ENCODE data around the gene CPNE1. TPM values are rescaled to one million over a fixed set of nuclear protein-coding genes. Genes with fewer than 3 reads are reported as not detected.

The CPNE1 gene
- total RNA-seq, 2 donors from 2014 or later, result 238 to 441 TPM

DNA sequence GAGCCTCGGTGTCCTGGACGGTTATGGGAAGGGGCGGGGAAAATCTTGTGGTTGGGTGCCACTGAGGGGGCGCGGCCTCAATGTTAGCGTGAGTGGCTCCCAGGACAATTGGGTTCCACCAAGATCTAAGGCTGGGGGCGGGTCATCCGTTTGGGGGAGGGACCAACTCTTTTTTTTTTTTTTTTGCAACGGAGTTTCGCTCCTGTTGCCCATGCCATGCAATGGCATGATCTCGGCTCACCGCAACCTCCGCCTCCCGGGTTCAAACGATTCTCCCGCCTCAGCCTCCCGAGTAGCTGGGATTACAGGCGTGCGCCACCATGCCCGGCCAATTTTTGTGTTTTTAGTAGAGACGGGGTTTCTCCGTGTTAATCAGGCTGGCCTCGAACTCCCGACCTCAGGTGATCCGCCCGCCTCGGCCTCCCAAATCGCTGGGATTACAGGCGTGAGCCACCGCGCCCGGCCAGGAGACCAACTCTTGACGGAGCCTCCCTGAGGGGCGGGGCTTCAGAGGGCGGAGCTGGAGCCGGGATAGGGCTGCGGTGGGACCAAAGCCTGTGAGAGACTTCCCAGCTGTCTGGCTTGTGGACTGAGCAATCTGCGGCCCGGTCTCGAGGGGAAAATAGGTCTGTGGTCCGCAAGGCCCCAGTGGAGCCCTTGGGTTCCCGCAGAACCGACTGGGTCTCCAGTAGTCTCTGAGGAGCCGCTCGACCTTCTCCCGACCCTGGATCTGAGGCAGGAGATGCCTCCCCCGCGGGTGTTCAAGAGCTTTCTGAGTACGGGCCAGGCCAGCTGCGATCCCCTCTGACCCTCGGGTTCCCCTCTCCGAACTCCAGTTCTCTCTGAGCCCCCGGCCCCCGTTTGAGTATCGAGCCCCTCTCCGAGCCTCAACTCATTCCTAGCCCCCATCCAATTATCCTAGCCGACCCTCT is 48.0 kb downstream of the CPNE1 start:
- Histone ChIP-seq H3K27ac (ENCODE audit: low read depth, low read length) (no peak overlapping the region), H3K4me1 (ENCODE audit: control insufficient read depth, insufficient read depth, low read length) (no peaks in the 10 kb centered on the region), H3K36me3 (ENCODE audit: control insufficient read depth, insufficient read depth, low read length) (peaks cover 9% of the 10 kb centered on the region), H3K9me3 (ENCODE audit: control insufficient read depth, low read length) (no peaks in the 10 kb centered on the region), H3K27me3 (ENCODE audit: control insufficient read depth, insufficient read depth, low read length, poor library complexity, severe bottlenecking) (peaks cover 10% of the 10 kb centered on the region), H3K4me3 (ENCODE audit: low read length) (peak overlapping the region; percentile 81), H3K9ac (ENCODE audit: extremely low read depth, low read length, poor library complexity, severe bottlenecking) (no peak overlapping the region)
- no peaks in the 10 kb centered on the region for H3K36me3 Mint-ChIP-seq (ENCODE audit: low read depth)
- peak overlapping the region; percentile 96 for H3K27ac Mint-ChIP-seq
- WGBS, 2 experiments (ENCODE audit: insufficient coverage in 1 of 2, insufficient read length in 1 of 2), result 15 to 16% methylated on average over 29 to 57 of the region's 57 CpGs
- H3K4me3 Mint-ChIP-seq, result peak overlapping the region; percentile 70
- peak; percentile 100 for DNase-seq
- H3K27me3 Mint-ChIP-seq (ENCODE audit: insufficient read depth), result peaks cover 41% of the 10 kb centered on the region
- TF ChIP-seq, protein P1, sequence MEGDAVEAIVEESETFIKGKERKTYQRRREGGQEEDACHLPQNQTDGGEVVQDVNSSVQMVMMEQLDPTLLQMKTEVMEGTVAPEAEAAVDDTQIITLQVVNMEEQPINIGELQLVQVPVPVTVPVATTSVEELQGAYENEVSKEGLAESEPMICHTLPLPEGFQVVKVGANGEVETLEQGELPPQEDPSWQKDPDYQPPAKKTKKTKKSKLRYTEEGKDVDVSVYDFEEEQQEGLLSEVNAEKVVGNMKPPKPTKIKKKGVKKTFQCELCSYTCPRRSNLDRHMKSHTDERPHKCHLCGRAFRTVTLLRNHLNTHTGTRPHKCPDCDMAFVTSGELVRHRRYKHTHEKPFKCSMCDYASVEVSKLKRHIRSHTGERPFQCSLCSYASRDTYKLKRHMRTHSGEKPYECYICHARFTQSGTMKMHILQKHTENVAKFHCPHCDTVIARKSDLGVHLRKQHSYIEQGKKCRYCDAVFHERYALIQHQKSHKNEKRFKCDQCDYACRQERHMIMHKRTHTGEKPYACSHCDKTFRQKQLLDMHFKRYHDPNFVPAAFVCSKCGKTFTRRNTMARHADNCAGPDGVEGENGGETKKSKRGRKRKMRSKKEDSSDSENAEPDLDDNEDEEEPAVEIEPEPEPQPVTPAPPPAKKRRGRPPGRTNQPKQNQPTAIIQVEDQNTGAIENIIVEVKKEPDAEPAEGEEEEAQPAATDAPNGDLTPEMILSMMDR (conservative IDR thresholded peaks at IDR 0.05), result no peak
- H3K9me3 Mint-ChIP-seq, result no peaks in the 10 kb centered on the region
- peaks cover 8% of the 10 kb centered on the region for H3K4me1 Mint-ChIP-seq

DNA sequence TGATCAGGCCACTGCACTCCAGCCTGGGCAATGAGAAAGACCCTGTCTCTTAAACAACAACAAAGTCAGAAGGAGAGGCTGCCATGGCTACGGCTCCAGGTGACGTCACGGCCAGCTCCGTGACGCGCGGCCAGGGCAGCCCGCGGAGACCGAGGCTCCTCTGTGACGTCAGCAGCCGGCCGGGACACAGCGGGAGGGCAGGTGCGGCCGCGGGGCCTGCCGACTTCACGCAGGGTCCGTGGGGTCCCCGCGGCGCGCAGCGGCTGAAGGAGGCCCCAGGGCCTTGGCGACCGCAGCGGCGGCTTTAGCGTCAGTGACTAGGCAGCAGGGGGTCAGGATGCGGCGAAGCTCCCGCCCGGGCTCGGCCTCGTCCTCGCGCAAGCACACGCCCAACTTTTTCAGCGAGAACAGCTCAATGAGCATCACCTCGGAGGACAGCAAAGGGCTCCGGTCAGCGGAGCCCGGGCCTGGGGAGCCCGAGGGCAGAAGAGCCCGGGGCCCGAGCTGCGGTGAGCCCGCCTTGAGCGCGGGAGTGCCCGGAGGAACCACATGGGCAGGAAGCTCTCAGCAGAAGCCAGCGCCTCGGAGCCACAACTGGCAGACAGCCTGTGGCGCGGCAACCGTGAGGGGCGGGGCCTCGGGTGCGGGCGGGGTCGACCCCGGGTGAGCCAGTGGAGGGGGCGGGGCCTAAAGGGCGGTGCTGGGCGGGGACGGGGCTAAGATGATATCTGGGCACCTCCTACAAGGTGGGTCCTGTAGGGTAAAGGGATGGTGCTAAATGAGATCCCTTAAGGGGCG is 48.8 kb downstream of the CPNE1 start, which contains the start of gene SPAG4:
Gene SPAG4, plus strand, starts transcription at position 163 of the 798 bp plus-strand sequence. Its CDS starts 175 bp downstream, at position 338.
- Histone ChIP-seq H3K9me3 (ENCODE audit: control insufficient read depth, low read length) (no peaks in the 10 kb centered on the region), H3K4me1 (ENCODE audit: control insufficient read depth, insufficient read depth, low read length) (no peaks in the 10 kb centered on the region), H3K27ac (ENCODE audit: low read depth, low read length) (peak within 1 kb of the TSS; percentile 82), H3K36me3 (ENCODE audit: control insufficient read depth, insufficient read depth, low read length) (peaks cover under 1% of the 10 kb centered on the region), H3K27me3 (ENCODE audit: control insufficient read depth, insufficient read depth, low read length, poor library complexity, severe bottlenecking) (peaks cover 10% of the 10 kb centered on the region), H3K4me3 (ENCODE audit: low read length) (peak within 1 kb of the TSS; percentile 81), H3K9ac (ENCODE audit: extremely low read depth, low read length, poor library complexity, severe bottlenecking) (peak within 1 kb of the TSS; percentile 55)
- 2 to 3% methylated on average over 31 to 68 of the region's 68 CpGs for WGBS, 2 experiments (ENCODE audit: insufficient coverage in 1 of 2, insufficient read length in 1 of 2)
- TF ChIP-seq, protein P1 (conservative IDR thresholded peaks at IDR 0.05), result no peak
- H3K4me3 Mint-ChIP-seq, result peak within 1 kb of the TSS; percentile 70
- peak within 1 kb of the TSS; percentile 96 for H3K27ac Mint-ChIP-seq
- H3K27me3 Mint-ChIP-seq (ENCODE audit: insufficient read depth), result peaks cover 41% of the 10 kb centered on the region
- no peaks in the 10 kb centered on the region for H3K9me3 Mint-ChIP-seq
- no peak for DNase-seq
- peaks cover 8% of the 10 kb centered on the region for H3K4me1 Mint-ChIP-seq
- no peaks in the 10 kb centered on the region for H3K36me3 Mint-ChIP-seq (ENCODE audit: low read depth)

DNA sequence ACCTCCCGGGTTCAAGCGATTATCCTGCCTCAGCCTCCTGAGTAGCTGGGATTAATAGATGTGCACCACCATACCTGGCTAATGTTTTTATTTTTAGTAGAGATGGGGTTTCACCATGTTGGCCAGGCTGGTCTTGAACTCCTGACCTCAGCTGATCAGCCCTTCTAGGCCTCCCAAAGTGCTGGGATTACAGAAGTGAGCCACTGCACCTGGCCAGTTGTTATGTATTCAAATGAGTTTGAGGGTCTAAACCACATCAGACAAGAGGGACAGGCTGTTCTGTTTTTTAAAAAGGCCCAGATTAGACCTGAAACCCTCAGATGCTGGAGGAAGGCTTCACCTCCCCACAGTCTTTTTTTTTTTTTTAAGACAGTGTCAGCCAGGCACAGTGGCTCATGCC is 53.2 kb downstream of the CPNE1 start:
- H3K4me3 Mint-ChIP-seq, result no peak overlapping the region
- H3K4me1 ChIP-seq (ENCODE audit: control insufficient read depth, insufficient read depth, low read length), result no peaks in the 10 kb centered on the region
- no peak overlapping the region for H3K27ac ChIP-seq (ENCODE audit: low read depth, low read length)
- peaks cover 36% of the 10 kb centered on the region for H3K27me3 Mint-ChIP-seq (ENCODE audit: insufficient read depth)
- no peak overlapping the region for H3K4me3 ChIP-seq (ENCODE audit: low read length)
- no peaks in the 10 kb centered on the region for H3K4me1 Mint-ChIP-seq
- H3K36me3 ChIP-seq (ENCODE audit: control insufficient read depth, insufficient read depth, low read length), result no peaks in the 10 kb centered on the region
- H3K27me3 ChIP-seq (ENCODE audit: control insufficient read depth, insufficient read depth, low read length, poor library complexity, severe bottlenecking), result no peaks in the 10 kb centered on the region
- DNase-seq, result no peak
- H3K9me3 ChIP-seq (ENCODE audit: control insufficient read depth, low read length), result no peaks in the 10 kb centered on the region
- H3K27ac Mint-ChIP-seq, result no peak overlapping the region
- 93 to 100% methylated on average over 2 of the region's 2 CpGs for WGBS, 2 experiments (ENCODE audit: insufficient coverage in 1 of 2, insufficient read length in 1 of 2)
- no peaks in the 10 kb centered on the region for H3K9me3 Mint-ChIP-seq
- H3K9ac ChIP-seq (ENCODE audit: extremely low read depth, low read length, poor library complexity, severe bottlenecking), result no peak overlapping the region
- TF ChIP-seq, protein P1 (conservative IDR thresholded peaks at IDR 0.05), result no peak
- H3K36me3 Mint-ChIP-seq (ENCODE audit: low read depth), result no peaks in the 10 kb centered on the region

Data from endodermal cell (in vitro differentiated cells).